GM19240 (cell line): ENCODE results near the gene USP26.
"Not testable (repeated sequence)": the region's sequence is repeated elsewhere in the genome, so short reads cannot be mapped to it uniquely, and the experiment has no call there.

Source experiments
- DNase-seq: peaks from one replicate; pipeline ENCODE4 v3.0.0; 2011; ENCODE audit warnings: low spot score; ENCODE audit not compliant: insufficient read length

The USP26 gene

GRCh38 chrX:133018229-133018628, 78.7 kb downstream of the USP26 start:
- DNase-seq, result no peak

DNA sequence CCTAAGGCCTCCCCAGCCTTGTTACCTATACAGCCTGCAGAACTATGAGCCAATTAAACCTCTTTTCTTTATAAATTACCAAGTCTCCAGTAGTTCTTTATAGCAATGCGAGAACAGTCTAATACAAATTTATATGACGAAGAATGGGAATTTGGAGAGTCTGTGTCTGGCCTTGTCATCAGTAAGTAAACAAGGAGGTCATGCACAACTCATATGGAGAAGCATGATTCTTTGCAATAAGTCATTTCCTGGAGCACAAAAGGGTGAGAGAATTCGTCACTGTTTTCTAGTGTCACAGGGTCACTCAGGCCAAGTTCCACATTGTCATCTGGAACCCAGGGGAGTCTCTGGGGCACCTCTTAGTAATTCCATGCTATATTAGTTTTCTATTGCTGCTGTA, 89.5 kb downstream of the USP26 start:
- no peak for DNase-seq

DNA sequence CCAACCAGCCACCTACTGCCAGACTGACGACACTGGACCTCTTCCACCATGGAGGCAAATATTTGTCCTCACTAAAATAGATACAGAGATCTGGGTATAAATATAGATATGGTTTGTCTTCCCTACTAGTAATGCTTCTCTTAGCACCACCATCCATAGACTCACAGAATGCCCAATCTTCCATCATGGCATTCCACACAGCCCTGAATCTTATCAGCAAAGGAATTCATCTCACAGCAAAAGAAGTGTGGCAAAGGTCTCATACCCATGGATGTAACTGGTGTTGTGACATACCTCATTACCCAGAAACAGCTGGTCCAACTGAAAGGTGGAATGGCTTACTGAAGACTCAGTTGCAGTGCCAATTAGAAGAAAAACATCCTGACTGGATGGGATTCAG, 91.3 kb downstream of the USP26 start:
- DNase-seq, result no peak

DNA sequence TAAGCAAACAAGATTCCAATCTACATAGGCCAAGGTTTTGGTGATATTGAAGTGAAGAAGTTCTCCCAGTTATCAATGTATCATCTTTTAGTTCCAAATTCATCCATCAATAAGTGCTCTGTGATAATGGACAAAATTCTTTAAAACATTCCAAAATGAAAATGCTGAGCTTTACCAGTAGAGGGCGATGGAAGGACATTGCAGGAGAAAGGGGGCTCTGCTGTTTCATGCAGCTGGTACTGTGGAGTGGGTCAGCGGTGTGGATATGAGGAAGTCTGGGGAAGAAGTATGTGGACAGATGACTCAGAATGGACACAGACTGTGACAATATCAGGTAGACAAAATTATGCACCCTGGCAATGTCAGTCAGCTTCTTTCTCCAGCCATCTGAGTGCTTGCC, 91.9 kb downstream of the USP26 start:
- DNase-seq, result peak; percentile 3

- DNase-seq, result no peak
Observed at GRCh38 chrX:132999209-132999608, 97.7 kb downstream of the USP26 start.

- no peak for DNase-seq
Observed at GRCh38 chrX:132990835-132991234, 106.1 kb downstream of the USP26 start.

DNA sequence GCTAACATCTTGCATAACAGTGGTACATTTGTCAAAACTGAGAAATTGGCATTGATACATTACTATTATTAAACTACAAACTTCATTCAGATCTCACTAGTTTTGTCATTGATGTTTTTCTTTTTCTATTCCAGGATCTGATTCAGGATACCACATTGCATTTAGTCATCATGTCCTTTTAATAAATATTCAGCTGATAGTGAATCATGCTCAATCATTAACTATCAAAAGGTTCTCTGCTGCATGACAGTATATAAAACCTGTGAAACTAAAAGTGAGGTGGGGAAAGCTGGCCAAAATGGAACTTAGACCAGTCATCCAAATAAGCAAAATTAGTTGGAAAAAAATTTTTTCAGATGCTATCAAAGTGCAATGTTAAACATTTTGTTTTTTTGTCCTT, 110.4 kb downstream of the USP26 start:
- DNase-seq, result no peak

- DNase-seq, result no peak
Observed at GRCh38 chrX:132984058-132984650, 112.8 kb downstream of the USP26 start.

GRCh38 chrX:132983496-132983895, 113.4 kb downstream of the USP26 start:
- DNase-seq, result no peak

DNA sequence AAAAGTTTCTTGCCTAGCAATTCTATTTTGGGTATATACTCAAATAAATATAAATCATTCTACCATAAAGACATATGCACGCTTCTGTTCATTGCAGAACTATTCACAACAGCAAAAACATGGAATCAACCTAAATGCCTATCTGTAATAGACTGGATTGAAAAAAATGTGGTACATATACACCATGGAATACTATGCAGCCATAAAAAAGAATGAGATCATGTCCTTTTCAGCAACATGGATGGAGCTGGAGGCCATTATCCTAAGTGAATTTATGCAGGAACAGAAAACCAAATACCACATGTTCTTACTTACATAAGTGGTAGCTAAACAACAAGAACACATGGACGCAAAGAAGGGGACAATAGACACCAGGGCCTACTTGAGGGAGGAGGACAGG, 116.9 kb downstream of the USP26 start:
- DNase-seq, result not testable (repeated sequence)
